OCI-LY7 (cell line): ENCODE data around the gene LEUTX.

ENCODE experiments used
- CTCF ChIP-seq: fragments of 200-600 bp; sonication (generic); conservative IDR thresholded peaks from 2 replicates; pipeline ENCODE4 v1.5.1; 2014; ENCODE audit warnings: mild to moderate bottlenecking, antibody characterized with exemption, low read length, moderate library complexity, mixed read lengths
- EZH2phosphoT487 ChIP-seq: fragments of 200-600 bp; sonication (generic); IDR thresholded peaks from 2 replicates; pipeline ENCODE4 v1.6.1; 2018; ENCODE audit warnings: low read depth, borderline replicate concordance, mild to moderate bottlenecking, mixed run types, antibody characterized with exemption, low read length, moderate library complexity, mixed read lengths

- TF ChIP-seq CTCF (no peak), EZH2phosphoT487 (no peak)
These were observed 42.0 kb downstream of the LEUTX start for GRCh38 chr19:39820696-39821095.
